ENCODE results near the gene GPNMB.
"Not testable (repeated sequence)": the region's sequence is repeated elsewhere in the genome, so short reads cannot be mapped to it uniquely, and the experiment has no call there.

Gene GPNMB

DNA sequence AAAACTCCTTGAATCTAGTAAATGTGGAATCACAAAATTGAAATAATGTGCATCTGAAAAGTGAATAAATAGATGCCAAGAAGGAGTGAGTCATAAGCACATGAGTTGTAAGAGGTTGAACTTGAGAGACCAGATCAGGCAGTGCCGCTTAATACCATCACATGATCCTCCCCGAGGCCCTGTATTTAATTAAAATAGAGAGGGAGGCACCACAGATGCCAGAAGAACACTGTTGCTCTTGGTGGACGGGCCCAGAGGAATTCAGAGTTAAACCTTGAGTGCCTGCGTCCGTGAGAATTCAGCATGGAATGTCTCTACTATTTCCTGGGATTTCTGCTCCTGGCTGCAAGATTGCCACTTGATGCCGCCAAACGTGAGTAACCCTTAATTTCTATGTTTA is at the start of gene GPNMB:
GPNMB (plus strand) TSS at position 221 of the 400 bp plus-strand sequence; CDS start at position 304, 83 bp downstream.
- DNase-seq (ENCODE audit: low spot score): no peak

DNA sequence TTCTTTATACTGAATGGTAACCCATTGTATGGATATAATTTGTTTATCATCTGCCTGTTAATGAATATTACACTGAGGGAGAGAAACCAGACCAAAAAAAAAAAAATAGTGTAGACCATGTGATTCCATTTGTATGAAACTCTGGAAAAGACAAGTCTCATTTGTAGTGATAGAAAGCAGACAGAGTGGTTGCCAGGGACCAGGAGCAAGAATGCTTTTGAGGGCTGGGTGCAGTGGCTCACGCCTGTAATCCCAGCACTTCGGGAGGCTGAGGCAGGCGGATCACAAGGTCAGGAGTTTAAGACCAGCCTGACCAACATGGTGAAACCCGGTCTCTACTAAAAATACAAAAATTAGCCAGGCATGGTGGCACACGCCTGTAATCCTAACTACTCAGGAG is 48.8 kb upstream of the GPNMB start:
- not testable (repeated sequence) for DNase-seq (ENCODE audit: low spot score)

DNA sequence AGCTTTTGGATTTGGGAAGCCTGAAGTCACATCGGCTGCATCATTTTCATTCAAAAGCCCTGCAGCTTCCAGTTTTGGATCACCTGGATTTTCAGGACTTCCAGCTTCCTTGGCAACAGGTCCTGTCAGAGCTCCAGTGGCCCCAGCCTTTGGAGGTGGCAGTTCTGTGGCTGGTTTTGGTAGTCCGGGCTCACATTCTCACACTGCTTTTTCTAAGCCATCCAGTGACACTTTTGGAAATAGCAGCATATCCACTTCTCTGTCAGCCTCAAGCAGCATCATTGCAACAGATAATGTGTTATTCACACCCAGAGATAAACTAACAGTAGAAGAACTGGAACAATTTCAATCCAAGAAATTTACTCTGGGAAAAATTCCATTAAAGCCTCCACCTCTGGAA is 46.2 kb upstream of the GPNMB start:
- no peak for DNase-seq (ENCODE audit: low spot score)

DNA sequence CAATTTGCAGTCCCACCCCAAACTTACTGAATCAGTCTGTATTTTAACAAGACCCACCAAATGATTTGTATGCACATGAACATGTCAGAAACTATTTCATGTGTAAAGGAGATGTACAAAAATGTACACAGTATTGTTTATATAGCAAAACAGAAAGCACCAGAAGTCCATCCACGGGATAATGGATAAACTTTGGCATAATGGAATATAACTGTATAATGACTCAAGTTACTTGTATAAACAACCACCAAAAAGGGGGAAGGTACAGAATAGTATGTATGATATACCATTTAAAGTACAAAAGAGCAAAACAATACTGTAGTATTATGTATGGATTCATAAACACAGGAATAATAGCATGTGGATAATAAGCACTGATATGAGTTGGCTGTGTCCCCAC is 42.3 kb upstream of the GPNMB start:
- DNase-seq (ENCODE audit: low spot score): no peak

DNA sequence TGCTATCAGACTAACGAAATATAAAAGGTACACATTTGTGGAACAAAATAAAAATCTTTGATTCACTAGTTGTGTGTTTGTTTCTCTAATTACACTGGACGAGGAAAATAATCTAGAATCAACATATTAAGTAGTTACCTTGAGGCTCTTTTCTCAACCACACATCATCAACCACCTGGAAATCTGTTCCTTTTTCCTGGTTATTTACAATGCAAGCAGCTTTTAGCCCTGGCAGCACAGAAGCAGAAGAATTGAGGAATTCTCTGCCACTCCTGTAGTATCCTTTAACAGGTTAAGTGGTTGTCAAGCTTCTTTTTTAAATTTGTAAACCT is 41.0 kb upstream of the GPNMB start:
- DNase-seq (ENCODE audit: low spot score): no peak

DNA sequence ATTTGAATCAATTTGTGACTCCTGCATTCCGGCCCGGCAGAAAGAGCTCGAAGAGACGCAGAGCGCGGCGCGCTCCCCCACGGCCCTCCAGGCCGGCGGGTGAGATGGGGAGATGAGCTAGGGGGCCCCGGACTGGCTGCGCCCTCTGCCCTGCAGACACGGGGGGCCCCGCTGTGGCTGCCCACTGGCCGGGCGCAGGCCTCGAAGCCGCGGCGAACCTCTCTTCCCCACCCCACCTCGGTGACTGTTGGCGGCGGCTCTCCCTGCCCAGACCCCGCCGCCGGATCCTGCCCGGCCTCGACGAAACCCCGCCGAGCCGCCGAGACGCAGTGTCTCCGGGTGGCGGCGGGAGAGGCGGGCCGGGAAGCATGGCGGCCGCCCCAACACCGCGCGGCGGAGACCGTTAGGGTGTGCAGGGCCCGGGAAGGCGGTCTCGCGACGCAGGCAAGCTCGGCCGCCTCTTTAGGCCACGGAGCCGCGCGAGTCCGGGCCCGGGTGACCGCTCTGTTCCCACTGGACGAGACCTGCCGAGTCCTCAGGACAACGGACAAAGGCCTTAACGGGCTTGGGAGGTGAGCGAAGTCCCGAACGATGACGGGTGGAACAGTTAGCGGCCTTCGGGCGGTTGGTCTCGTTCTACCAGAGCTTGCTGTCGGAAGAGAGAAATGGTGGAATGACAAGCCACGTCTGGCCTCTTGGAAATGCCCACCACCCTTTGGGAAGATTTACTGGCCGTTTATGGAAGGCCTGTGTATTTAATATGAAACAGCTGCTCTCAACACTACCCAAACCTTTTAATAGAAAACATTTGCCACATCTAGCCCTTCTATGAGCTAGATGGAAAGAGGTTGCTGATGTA is 40.4 kb upstream of the GPNMB start:
- DNase-seq (ENCODE audit: low spot score): no peak

DNA sequence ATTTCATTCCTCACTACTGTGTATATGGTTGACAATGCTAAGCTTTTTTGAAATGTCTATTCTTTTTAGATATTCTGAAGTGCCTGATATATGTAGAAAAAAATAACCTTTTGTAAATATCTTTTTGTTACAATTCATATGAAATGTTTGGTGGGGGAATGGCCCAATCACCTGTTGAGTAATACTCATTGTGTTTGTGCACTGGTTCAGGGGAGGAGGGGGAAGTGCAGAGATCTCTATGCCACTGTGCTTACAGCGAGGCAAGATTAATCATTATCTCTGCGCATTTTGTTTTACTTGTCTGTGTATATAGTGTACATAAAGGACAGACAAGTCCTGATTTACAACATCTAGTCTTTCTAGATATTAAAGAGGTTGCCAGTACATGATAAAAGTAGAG is 39.6 kb upstream of the GPNMB start:
- no peak for DNase-seq (ENCODE audit: low spot score)

DNA sequence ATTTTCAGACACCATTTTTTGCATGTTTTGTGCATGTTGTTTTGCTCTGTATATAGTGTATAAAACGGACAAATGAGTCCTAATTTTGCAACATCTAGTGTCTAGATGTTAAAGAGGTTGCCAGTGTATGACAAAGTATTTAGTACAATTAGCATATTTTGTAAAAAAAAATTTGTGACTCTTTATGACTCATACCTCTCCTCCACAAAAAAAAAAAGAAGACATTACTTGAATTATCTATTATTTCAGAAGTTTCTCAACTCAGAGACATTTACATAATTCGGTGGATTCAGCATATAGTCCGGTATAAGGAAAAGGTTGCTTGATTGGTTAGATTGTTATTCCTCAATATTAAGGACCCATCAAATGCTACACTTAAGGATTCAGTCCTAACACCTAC is 38.7 kb upstream of the GPNMB start:
- no peak for DNase-seq (ENCODE audit: low spot score)

DNA sequence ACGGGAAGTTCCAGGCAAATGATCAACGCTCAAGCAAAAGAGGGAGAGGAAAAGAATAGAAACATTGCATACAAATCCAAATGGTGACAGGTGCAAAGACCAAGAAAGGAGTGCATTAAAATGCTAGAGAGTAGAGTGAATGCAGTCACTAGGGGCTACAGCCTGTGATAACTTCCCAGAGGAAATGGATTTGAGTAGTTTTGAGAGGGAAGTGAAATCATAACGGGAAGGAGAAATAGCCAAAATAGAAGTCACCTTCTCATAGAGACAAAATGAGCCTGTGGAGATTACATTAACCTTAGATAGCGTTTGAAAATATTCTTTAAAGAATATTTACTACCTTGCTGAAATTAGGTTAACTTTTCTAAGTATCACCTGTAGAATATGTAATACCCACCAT is 38.3 kb upstream of the GPNMB start:
- no peak for DNase-seq (ENCODE audit: low spot score)

DNA sequence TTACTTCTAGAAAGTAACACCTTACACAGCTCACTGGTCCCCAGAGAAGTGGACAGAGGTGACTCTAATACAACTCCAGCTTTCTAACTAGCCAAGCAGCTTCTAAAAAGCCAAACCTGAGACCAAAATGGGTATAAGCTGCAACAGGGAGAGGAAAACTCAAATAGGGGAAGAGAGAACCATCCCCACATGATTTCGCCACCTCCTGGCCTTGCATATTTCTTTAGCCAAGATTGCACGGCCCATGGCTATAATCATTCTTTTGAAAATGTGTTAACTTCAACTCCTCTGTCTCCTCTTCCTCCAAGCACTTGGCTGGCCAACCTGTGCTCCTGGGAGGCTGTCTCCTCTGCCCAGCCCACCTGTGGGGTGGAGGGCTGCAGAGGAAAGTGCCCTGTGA is 36.1 kb upstream of the GPNMB start:
- DNase-seq (ENCODE audit: low spot score): no peak

DNA sequence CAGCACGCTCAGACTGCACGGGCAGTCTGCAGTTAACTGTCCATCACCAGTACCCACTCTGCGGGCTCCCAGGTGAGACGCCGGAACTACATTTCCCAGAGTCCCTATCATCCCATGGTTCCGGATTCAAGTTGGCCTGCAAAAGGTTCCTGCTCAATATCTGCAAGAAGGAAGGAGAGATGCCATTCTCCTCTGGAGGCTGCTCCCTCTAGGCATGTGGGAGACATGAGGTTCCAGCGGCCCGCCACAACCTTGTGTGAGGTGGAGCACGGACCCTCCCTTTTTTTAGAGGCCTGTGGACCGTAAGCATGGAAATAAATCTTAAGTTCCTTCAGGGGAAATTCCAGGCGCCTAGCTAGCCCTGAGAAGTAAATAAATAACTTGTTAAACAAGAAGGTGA is 35.0 kb upstream of the GPNMB start:
- no peak for DNase-seq (ENCODE audit: low spot score)

DNA sequence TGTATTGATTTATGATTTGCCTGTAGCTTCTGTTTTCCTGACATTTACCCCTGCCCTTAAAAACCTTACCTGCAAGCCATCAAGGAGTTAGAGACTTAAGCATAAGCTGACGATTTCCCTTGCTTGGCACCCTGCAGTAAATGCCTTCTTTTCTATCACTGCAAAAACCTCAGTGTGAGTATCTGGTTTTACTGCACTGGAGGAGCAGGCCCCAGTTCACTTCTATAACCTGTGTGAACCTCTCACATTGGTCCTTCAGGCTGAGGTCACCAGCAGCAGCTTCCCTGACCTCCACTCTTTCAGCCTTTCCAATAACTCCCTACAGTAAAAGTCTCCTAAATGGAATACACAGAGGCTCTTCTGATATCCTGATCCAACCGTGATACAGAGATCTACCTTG is 34.2 kb upstream of the GPNMB start:
- DNase-seq (ENCODE audit: low spot score): no peak

DNA sequence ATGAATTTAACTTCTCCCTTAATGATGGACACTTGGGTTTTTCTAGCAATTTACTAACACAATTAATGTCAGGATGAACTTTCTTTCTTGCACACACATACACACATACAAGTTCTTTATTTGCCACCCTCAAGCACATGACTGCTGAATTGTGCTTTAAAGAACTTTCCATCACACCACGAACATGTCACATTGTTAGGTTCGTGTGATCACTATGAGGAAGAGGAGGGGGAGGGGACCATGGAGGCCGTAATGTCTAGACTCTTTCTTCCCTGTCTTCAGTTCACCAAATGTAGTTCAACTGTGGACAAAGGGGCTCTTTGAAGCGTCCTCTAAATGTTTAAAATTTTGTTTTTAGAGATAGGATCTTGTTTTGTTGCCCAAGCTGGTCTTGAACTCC is 33.7 kb upstream of the GPNMB start:
- DNase-seq (ENCODE audit: low spot score): no peak

DNA sequence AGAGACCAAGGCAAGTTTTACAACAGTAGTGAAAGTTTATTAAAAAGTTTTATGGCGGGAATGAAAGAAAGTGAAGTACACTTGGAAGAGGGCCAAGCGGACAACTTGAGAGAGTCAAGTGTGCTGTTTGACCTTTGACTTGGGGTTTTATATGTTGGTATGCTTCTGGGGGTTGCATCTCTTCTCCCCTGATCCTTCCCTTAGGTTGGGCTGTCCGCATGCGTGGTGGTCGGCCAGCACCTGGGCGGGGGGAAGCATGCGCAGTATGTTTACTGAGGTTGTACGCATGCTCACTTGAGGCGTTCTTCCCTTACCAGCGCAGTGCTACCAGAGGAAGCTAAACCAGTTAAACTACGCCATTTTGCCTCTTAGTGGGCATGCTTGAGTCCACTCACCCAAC is 32.8 kb upstream of the GPNMB start:
- no peak for DNase-seq (ENCODE audit: low spot score)

DNA sequence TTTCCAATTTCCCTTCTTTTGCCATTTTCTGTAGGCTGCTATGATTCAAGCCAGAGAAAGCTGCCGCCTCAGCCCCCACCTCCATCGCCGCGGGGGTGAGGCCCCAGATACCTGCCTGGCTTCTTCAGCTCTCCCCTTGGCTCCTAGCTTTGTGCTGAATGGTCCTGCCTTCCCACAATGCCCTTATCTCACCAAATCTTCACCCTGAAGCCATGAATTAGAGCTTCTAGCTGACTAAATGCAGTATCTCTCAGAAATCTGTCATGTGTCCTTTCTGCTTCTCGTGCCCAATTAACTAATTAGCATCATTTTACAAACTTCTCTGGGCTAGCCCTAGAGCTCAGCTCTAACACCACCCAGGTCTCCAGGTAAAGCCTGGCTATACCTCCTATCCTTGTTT is 32.2 kb upstream of the GPNMB start:
- DNase-seq (ENCODE audit: low spot score): no peak

DNA sequence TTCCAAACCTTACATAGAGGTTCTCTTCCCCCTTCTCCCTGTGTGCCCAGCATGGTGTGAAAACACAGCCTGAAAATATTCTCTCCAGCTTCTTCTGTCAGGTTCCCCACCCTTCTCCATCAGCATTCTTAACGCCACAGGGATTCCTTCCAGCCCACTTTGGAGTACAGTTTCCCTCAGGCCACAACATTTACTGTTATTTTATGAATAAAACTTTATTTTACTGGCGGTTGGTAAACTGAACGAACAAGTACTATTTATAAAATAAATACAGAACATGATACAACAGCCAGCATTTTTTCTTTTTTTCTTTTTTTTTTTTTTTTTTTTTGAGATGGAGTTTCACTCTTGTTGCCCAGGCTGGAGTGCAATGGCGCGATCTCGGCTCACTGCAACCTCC is 31.6 kb upstream of the GPNMB start:
- no peak for DNase-seq (ENCODE audit: low spot score)

DNA sequence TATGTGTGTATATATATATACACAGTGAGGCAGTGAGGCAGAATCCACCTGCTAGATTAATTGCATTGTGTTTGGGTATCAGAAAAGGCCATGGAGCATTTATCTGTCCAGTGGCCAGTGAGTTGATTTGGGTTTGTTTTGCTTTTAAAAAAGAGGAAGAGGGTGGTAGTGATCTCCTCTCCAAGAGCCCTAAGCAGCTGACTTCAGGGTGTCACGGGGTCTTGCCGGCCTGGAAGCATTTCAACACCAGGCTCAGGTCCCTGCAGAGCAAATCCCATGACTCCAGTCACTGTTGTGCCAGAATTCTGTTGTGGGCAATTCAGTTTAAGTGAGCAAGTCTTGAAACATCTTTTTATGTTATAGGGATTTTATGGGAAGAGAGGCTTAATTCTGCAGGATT is 30.6 kb upstream of the GPNMB start:
- DNase-seq (ENCODE audit: low spot score): no peak

DNA sequence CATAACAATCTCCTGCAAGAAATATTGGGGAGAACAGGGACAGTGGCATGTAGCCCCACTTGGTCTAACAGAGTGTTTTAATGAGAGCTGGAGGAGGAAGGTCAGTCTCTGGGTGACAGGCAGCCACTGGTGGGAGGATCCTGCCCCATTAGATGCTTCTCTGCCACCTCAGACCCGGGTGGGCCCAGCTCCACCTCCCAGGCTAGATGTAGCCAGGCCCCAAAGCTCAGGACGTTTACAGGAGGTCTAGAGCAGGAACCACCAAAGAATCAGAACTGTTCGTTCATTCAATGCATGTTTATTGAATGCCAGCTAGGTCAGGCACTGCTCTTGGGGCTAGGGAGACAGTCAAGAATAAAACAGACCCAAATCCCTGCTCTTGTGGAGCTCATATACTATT is 28.4 kb upstream of the GPNMB start:
- DNase-seq (ENCODE audit: low spot score): no peak

DNA sequence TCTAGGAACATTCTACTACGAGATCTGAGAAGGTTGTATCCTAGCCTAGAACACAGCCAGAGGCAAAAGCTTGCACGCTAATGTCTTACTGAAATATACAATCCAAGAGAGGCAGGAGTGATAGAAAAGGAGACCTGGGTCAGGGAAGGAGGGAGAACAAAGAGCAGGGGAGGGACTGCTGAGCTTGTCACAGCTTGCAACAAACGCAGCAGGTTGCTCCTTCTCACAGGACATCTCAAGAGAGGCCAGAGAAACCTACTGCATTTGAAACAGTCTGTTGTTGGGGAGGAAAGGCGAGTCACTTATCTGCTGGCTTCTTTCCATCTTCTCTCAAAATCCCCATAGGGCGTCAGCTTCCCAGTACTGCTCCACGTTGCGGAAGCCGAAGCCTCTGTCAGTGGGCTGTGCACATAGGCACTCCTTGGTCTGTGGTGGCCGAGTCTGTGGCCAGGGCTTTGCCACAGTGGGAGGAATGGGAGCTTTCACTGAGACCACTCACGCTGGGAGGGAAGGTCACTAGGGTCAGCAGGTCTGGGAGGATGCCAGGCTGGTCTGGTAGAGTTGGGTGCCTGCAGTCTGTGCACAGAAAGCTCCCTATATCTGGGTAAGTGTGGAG is 25.8 kb upstream of the GPNMB start:
- no peak for DNase-seq (ENCODE audit: low spot score)

DNA sequence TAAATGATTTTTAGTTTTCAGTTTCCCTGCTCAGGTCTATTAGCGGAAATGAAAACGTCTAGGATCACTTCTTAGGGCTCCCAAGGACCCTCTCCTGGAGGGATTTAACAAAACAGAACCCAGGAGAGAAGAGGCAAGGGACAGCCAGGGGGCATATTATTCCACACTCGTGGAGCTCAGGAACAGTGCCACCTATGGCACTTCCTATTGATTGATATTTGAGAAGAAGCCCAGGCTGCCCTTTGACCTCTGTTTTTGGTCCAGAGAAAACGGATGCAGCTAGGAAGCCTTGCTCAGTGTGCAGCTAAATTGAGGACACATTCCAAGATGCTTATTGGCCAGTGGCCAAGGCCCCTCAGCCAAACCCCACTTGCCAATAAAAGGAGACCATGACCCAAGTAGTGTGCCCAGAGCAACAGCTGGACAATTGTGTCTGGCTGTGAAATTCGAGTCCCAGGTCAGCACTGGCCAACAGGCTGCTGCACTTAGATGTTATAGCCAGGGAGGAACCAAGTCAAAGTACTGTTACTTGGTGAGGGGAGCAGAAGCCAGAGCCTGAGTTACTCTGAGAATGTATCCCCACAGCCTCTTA is 24.0 kb upstream of the GPNMB start:
- no peak for DNase-seq (ENCODE audit: low spot score)

DNA sequence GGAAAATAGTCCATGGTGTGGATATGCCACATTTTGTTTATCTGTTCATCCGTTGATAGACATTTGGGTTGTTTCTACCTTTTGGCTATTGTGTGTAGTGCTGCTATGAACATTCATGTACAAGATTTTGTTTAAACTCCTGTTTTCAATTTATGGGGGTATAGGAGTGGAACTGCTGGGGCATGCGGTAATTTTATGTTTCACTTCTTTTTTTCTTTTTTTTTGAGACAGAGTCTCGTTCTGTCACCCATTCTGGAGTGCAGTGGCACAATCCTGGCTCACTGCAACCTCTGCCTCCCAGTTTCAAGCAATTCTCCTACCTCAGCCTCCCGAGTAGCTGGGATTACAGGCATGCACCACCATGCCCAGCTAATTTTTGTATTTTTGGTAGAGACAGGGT is 22.2 kb upstream of the GPNMB start:
- DNase-seq (ENCODE audit: low spot score): not testable (repeated sequence)

DNA sequence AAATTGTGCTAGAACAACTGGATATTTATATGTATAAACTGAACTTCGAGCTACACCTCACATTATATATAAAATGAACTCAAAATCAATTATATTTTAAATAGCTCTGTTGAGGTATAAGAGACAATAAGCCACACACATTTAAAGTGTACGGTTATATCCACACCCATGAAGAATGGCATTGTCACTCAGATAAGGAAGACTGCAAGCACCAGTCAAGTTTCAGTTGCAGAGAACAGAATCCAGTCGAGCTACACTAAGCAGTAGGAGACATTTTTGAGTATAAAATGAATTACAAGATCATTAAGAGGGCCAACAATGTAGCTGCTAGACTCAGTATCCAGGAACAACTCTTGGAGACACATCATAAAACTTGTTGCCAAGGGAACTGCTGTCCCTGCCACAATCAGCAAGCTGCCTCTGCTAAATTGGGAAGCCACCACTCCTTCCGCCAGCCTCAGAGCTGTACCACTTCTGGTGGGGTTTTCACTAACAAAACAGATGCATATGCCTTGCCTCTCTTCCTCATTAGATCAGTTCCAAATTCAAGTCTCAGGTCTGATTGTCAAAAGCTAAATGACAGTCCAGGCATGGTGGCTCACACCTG is 19.6 kb upstream of the GPNMB start:
- DNase-seq (ENCODE audit: low spot score): no peak

DNA sequence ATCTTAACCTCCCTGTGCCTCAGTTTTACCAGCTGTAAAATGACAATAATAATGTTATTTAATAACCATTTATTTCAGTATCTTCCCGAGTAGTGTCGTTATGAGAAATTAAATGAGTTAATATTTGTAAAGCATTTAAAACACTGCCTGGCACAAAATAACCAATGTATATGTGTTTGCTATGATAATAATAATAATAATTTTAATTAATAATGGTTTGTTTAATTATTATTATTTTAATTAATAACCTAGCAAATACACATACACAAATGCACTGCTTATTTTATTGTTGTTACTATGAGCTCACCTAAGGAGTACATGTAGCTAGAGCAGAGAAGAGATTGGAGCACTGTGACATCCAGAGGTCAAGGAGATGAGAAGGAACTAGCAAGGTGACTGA is 18.2 kb upstream of the GPNMB start:
- DNase-seq (ENCODE audit: low spot score): no peak

Measured in RKO (cell line).